ENCODE data around the gene TRIM52. TPM values are rescaled to one million over a fixed set of nuclear protein-coding genes. Genes with fewer than 3 reads are reported as not detected.
A peak's percentile ranks its signal among the peaks of the same experiment; 100 is the strongest.

Gene TRIM52
- polyA plus RNA-seq, 2 donors, result 3.0 to 7.6 TPM

DNA sequence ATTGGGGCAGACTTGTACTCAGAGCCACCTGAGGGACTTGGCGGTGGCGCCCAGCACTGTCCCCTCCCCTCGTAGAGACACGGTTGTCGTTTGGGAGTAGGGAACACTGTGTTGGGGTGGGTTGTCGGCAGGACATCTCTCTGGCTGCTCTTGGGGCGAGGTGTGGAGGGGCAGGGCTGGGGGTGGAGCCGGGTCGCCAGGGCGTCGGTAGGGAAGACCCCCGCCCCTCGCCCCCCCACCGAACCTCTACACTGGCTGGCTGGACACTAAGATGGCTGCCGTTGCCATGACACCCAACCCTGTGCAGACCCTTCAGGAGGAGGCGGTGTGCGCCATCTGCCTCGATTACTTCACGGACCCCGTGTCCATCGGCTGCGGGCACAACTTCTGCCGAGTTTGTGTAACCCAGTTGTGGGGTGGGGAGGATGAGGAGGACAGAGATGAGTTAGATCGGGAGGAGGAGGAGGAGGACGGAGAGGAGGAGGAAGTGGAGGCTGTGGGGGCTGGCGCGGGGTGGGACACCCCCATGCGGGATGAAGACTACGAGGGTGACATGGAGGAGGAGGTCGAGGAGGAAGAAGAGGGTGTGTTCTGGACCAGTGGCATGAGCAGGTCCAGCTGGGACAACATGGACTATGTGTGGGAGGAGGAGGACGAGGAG, 37.1 kb downstream of the TRIM52 start:
- no peaks in the 10 kb centered on the region for H3K27me3 ChIP-seq (ENCODE audit: control insufficient read depth in 1 of 2, insufficient read depth in 2 of 2, low read length in 2 of 2)
- H3K4me1 ChIP-seq (ENCODE audit: control insufficient read depth in 2 of 2, insufficient read depth in 2 of 2, low read length in 1 of 2), result peaks cover 4 to 15% of the 10 kb centered on the region in 2 donors
- H3K9me3 ChIP-seq (ENCODE audit: control insufficient read depth in 2 of 2, insufficient read depth in 1 of 2, low read depth in 1 of 2, low read length in 1 of 2), result no peaks in the 10 kb centered on the region
- no peaks in the 10 kb centered on the region for H3K36me3 ChIP-seq (ENCODE audit: control insufficient read depth in 2 of 2, insufficient read depth in 2 of 2, low read length in 1 of 2)
- WGBS, 2 donors, result 1% methylated on average over 31 of the region's 31 CpGs
- peak overlapping the region; percentile 69 to 72 for H3K4me3 ChIP-seq (ENCODE audit: low read depth in 1 of 2, low read length in 2 of 2)
- peak overlapping the region; percentile 95 to 96 for H3K27ac ChIP-seq (ENCODE audit: low read depth in 2 of 2, low read length in 1 of 2)

DNA sequence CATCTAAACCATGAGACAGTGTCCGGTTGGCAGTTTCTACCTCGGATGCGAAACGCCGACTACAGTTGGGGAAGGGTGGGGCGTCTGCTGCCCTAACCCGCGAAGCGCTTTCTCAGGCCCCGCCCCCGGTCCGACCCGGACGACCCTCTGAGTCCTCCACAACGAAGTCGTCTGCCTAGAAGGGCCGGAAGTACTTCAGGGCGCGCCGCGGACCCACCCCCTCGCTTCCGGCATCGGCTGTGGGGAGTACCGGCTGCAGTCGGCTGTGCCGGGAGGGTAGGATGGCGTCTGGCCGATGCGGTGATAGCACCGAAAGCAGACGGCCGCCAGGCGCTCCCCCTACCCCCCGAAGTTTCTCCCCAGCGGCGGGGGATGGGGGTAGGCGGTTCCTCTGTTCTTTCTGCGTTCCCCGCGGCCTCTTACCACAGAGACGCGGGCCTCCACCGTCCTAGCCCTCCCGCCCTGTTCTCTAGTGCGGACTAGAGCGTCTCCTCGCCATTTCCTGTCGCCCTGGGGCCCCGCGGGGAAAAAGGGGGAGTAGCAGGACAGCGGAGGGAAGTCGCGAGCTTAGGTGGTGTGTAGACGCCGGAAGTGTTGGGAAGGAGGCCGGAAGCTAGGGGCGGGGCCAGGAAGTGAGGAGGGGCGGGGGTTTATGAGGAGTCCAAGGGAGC, 37.8 kb downstream of the TRIM52 start, which contains the start of gene TRIM41:
TSS of gene TRIM41 (plus strand) at position 224 of the 671 bp plus-strand sequence. CDS start 719 bp downstream, outside the sequence.
- H3K4me1 ChIP-seq (ENCODE audit: control insufficient read depth in 2 of 2, insufficient read depth in 2 of 2, low read length in 1 of 2), result peaks cover 4 to 15% of the 10 kb centered on the region in 2 donors
- peak within 1 kb of the TSS; percentile 69 to 72 for H3K4me3 ChIP-seq (ENCODE audit: low read depth in 1 of 2, low read length in 2 of 2)
- H3K9me3 ChIP-seq (ENCODE audit: control insufficient read depth in 2 of 2, insufficient read depth in 1 of 2, low read depth in 1 of 2, low read length in 1 of 2), result no peaks in the 10 kb centered on the region
- no peaks in the 10 kb centered on the region for H3K36me3 ChIP-seq (ENCODE audit: control insufficient read depth in 2 of 2, insufficient read depth in 2 of 2, low read length in 1 of 2)
- 0% methylated on average over 58 to 59 of the region's 59 CpGs for WGBS, 2 donors
- peak within 1 kb of the TSS; percentile 95 to 96 for H3K27ac ChIP-seq (ENCODE audit: low read depth in 2 of 2, low read length in 1 of 2)
- H3K27me3 ChIP-seq (ENCODE audit: control insufficient read depth in 1 of 2, insufficient read depth in 2 of 2, low read length in 2 of 2), result no peaks in the 10 kb centered on the region

DNA sequence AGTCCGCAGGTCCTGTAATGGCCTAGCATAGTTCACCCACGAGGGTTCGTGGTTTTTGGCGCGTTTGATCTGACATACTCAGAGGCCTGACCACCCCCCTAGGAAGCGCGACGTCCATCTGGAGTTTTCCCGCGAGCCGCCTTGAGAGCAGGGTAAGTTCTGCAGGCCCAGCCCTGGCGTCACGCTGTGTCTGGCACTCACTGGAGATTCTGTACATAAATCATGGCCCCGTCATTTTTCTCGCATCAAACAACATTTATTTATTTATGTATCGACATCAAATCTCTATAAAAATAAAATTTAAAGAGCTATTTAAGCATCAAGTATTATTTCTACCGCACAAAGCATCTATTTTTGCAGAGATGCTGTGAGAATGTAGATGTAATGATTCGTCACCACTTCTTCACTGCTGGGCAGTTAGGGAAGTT, 38.3 kb downstream of the TRIM52 start:
- H3K36me3 ChIP-seq (ENCODE audit: control insufficient read depth in 2 of 2, insufficient read depth in 2 of 2, low read length in 1 of 2), result no peaks in the 10 kb centered on the region
- H3K4me1 ChIP-seq (ENCODE audit: control insufficient read depth in 2 of 2, insufficient read depth in 2 of 2, low read length in 1 of 2), result peaks cover 4 to 15% of the 10 kb centered on the region in 2 donors
- peak overlapping the region; percentile 69 to 72 for H3K4me3 ChIP-seq (ENCODE audit: low read depth in 1 of 2, low read length in 2 of 2)
- no peaks in the 10 kb centered on the region for H3K9me3 ChIP-seq (ENCODE audit: control insufficient read depth in 2 of 2, insufficient read depth in 1 of 2, low read depth in 1 of 2, low read length in 1 of 2)
- WGBS, 2 donors, result 0% methylated on average over 18 of the region's 18 CpGs
- peak overlapping the region; percentile 95 to 96 for H3K27ac ChIP-seq (ENCODE audit: low read depth in 2 of 2, low read length in 1 of 2)
- no peaks in the 10 kb centered on the region for H3K27me3 ChIP-seq (ENCODE audit: control insufficient read depth in 1 of 2, insufficient read depth in 2 of 2, low read length in 2 of 2)

DNA sequence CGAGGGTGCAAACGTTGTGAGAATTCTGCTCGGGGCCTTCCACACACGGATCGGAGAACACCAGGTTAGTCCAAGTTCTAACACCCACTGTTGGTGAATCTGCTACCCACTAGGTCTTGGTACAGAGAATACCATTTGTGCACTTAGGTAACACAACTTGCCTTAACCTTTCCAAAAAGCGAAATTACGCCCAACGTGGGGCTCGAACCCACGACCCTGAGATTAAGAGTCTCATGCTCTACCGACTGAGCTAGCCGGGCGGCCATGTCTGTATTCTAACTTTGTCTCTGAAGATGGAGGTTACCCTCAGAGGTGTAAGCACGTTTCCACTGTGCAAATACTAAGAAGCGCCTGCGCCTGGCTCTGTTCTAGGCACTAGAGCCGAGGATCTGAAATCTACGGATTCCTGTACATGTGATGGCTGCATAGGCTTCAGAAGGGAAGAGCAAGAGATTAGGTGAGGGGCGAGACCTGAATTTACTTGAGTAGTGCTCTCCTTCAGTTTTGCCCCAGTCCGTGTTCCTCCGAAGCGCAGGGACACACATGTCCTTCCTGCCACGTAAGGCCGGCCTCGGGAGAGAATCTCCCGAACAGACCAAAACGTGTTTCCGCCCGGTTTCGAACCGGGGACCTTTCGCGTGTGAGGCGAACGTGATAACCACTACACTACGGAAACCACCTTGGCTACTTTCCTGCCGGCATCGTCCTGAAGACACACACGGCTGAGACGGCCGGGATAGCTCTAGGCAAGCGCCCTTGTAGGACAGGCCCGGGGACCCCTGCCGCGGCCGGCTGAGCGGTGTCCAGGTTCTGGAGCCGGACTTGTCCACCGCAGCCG, 38.9 kb downstream of the TRIM52 start:
- H3K4me3 ChIP-seq (ENCODE audit: low read depth in 1 of 2, low read length in 2 of 2), result peak overlapping the region; percentile 69 to 72
- H3K4me1 ChIP-seq (ENCODE audit: control insufficient read depth in 2 of 2, insufficient read depth in 2 of 2, low read length in 1 of 2), result peaks cover 4 to 16% of the 10 kb centered on the region in 2 donors
- no peaks in the 10 kb centered on the region for H3K27me3 ChIP-seq (ENCODE audit: control insufficient read depth in 1 of 2, insufficient read depth in 2 of 2, low read length in 2 of 2)
- H3K36me3 ChIP-seq (ENCODE audit: control insufficient read depth in 2 of 2, insufficient read depth in 2 of 2, low read length in 1 of 2), result no peaks in the 10 kb centered on the region
- WGBS, 2 donors, result 4 to 5% methylated on average over 50 of the region's 50 CpGs
- H3K27ac ChIP-seq (ENCODE audit: low read depth in 2 of 2, low read length in 1 of 2), result peak overlapping the region; percentile 95 to 96
- H3K9me3 ChIP-seq (ENCODE audit: control insufficient read depth in 2 of 2, insufficient read depth in 1 of 2, low read depth in 1 of 2, low read length in 1 of 2), result no peaks in the 10 kb centered on the region

DNA sequence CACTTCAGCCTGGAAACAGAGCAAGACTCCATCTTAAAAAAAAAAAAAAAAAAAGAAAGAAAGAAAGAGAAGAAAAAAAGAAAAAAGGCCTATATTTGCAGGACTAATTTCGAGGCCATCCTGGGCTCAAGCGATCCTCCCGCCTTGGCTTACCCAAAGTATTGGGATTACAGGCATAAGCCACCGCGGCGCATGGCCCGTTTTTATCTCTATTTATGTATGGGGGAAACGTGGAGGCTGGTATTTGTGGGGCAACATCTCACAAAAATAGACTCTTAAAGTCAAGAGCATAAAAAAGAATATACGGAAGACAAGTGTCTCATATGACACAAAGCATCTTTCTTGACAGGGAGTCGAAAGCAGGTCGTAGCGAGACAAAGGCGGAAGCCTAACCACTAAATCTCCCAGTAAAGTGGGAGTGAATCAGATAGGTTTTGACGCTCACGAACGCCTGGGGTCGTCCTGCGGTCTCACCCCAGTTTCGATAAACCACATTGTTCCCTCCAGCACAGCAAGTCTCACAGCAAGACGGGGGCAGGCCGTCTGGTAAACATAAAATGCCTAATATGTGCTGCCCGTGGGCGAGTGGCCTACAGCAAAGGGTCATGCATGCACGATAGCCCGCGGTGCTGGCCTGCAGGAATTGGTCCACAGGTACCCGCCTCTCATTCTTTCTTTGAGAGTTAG, 39.7 kb downstream of the TRIM52 start:
- H3K27me3 ChIP-seq (ENCODE audit: control insufficient read depth in 1 of 2, insufficient read depth in 2 of 2, low read length in 2 of 2), result no peaks in the 10 kb centered on the region
- no peaks in the 10 kb centered on the region for H3K36me3 ChIP-seq (ENCODE audit: control insufficient read depth in 2 of 2, insufficient read depth in 2 of 2, low read length in 1 of 2)
- H3K4me1 ChIP-seq (ENCODE audit: control insufficient read depth in 2 of 2, insufficient read depth in 2 of 2, low read length in 1 of 2), result peaks cover 4 to 17% of the 10 kb centered on the region in 2 donors
- WGBS, 2 donors, result 52 to 62% methylated on average over 27 of the region's 27 CpGs
- H3K4me3 ChIP-seq (ENCODE audit: low read depth in 1 of 2, low read length in 2 of 2), result no peak overlapping the region
- H3K27ac ChIP-seq (ENCODE audit: low read depth in 2 of 2, low read length in 1 of 2), result peak overlapping the region; percentile 95 to 96
- no peaks in the 10 kb centered on the region for H3K9me3 ChIP-seq (ENCODE audit: control insufficient read depth in 2 of 2, insufficient read depth in 1 of 2, low read depth in 1 of 2, low read length in 1 of 2)

DNA sequence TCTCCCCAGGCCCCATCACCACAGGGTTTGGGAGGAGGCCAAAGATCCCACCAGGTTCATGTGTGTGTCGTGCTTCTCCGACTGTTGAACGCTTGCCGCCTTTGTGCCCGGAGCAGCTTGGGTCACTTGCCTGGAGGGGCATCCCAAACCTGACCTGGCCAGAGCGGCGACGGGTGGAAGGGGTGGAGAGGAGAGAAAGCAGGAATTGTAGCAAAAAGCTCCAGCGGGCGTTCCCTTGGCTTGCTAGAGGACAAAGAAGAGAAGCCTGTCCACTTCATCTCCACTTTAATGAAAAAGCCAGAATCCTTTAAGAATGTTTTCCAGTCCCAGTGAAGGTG, 40.8 kb downstream of the TRIM52 start:
- H3K27me3 ChIP-seq (ENCODE audit: control insufficient read depth in 1 of 2, insufficient read depth in 2 of 2, low read length in 2 of 2), result no peaks in the 10 kb centered on the region
- H3K36me3 ChIP-seq (ENCODE audit: control insufficient read depth in 2 of 2, insufficient read depth in 2 of 2, low read length in 1 of 2), result no peaks in the 10 kb centered on the region
- no peaks in the 10 kb centered on the region for H3K9me3 ChIP-seq (ENCODE audit: control insufficient read depth in 2 of 2, insufficient read depth in 1 of 2, low read depth in 1 of 2, low read length in 1 of 2)
- no peak overlapping the region for H3K27ac ChIP-seq (ENCODE audit: low read depth in 2 of 2, low read length in 1 of 2)
- H3K4me1 ChIP-seq (ENCODE audit: control insufficient read depth in 2 of 2, insufficient read depth in 2 of 2, low read length in 1 of 2), result peaks cover 4 to 17% of the 10 kb centered on the region in 2 donors
- H3K4me3 ChIP-seq (ENCODE audit: low read depth in 1 of 2, low read length in 2 of 2), result no peak overlapping the region
- WGBS, 2 donors, result 91 to 94% methylated on average over 10 of the region's 10 CpGs

- Histone ChIP-seq H3K27ac (ENCODE audit: low read depth in 2 of 2, low read length in 1 of 2) (no peak overlapping the region), H3K4me1 (ENCODE audit: control insufficient read depth in 2 of 2, insufficient read depth in 2 of 2, low read length in 1 of 2) (peaks cover 3 to 15% of the 10 kb centered on the region in 2 donors), H3K36me3 (ENCODE audit: control insufficient read depth in 2 of 2, insufficient read depth in 2 of 2, low read length in 1 of 2) (no peaks in the 10 kb centered on the region), H3K27me3 (ENCODE audit: control insufficient read depth in 1 of 2, insufficient read depth in 2 of 2, low read length in 2 of 2) (no peaks in the 10 kb centered on the region), H3K4me3 (ENCODE audit: low read depth in 1 of 2, low read length in 2 of 2) (no peak overlapping the region), H3K9me3 (ENCODE audit: control insufficient read depth in 2 of 2, insufficient read depth in 1 of 2, low read depth in 1 of 2, low read length in 1 of 2) (no peaks in the 10 kb centered on the region)
- WGBS, 2 donors, result 69 to 78% methylated on average over 49 of the region's 49 CpGs
Measured at GRCh38 chr5:181219262-181220177, 41.4 kb downstream of the TRIM52 start.

- Histone ChIP-seq H3K9me3 (ENCODE audit: control insufficient read depth in 2 of 2, insufficient read depth in 1 of 2, low read depth in 1 of 2, low read length in 1 of 2) (no peaks in the 10 kb centered on the region), H3K27ac (ENCODE audit: low read depth in 2 of 2, low read length in 1 of 2) (peak overlapping the region in 1 of 2 donors; percentile 51), H3K27me3 (ENCODE audit: control insufficient read depth in 1 of 2, insufficient read depth in 2 of 2, low read length in 2 of 2) (no peaks in the 10 kb centered on the region), H3K4me1 (ENCODE audit: control insufficient read depth in 2 of 2, insufficient read depth in 2 of 2, low read length in 1 of 2) (peaks cover 0 to 9% of the 10 kb centered on the region in 2 donors), H3K4me3 (ENCODE audit: low read depth in 1 of 2, low read length in 2 of 2) (peak overlapping the region in 1 of 2 donors; percentile 24), H3K36me3 (ENCODE audit: control insufficient read depth in 2 of 2, insufficient read depth in 2 of 2, low read length in 1 of 2) (no peaks in the 10 kb centered on the region)
- 38 to 43% methylated on average over 10 of the region's 10 CpGs for WGBS, 2 donors
Measured at GRCh38 chr5:181218795-181219124, 42.2 kb downstream of the TRIM52 start.

All from esophagus (tissue), 2 donors.